CMK (cell line): ENCODE measurements around the gene SLC38A10.
A peak's percentile ranks its signal among the peaks of the same experiment; 100 is the strongest.

ENCODE experiments used
- DNase-seq: peaks from one replicate; pipeline ENCODE4 v3.0.0-alpha.2; 2010; ENCODE audit warnings: low read depth

SLC38A10 gene

GRCh38 chr17:81202318-81202717, 92.8 kb downstream of the SLC38A10 start:
- DNase-seq: no peak

DNA sequence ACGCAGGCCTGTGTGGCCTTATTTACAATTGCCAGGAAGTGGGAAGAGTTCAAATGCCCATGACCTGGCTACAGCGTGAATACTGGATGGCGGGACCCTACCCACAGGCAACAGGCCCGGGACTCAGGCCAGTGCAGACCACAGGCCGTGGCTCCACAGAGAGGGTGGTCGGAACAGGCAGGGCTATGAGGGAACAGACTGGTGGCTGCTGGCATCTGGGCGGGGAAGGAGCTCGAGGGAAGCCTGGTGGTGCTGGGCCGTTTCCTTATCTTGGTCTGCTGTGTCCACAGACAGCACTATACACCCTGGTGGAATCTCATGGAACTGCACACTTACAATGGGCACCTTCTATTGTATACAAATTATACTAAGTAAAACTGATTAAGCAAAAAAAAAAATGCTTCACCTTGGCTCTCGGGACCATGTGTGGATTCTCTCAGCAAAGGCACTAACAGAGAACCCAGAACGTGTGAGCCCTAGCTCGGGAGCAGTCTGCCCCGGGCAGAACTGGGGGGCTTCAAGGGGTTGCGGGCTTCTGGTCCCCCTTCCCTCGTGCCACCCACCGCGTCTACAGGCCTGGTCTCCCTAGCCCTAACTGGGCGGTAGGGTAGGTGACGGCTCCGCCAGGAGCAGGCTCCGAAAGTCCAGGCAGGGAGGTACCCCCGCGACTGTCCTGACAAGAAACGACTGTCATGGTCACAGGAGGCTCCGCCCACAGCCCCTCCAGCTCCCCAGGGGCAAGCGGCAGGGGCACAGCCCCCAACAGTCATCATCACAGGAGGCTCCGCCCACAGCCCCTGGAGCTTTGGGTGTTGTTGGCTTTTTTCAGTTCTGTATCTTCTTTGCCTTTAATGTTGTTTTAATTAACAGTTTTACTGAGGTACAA, 94.2 kb downstream of the SLC38A10 start:
- DNase-seq: peak; percentile 68

DNA sequence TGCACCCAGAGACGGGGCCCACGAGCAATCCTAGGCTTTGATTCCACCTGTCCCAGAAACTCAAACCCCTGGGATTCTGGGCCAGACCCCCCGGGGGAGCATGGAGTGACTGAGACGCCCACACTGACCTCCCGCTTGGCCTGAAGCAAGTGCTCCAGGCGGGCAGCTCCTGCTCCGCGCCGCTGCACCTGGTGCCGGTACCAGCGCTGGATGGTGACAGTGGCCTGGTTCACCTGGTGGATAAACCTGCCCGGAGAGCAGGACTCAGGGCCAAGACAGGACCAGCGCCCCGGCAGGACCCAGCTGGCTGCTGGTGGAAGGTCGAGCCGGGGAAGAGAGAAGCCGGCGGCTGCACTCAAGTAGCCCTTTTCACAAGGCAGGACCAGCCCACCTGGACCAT, 94.9 kb downstream of the SLC38A10 start:
- no peak for DNase-seq

DNA sequence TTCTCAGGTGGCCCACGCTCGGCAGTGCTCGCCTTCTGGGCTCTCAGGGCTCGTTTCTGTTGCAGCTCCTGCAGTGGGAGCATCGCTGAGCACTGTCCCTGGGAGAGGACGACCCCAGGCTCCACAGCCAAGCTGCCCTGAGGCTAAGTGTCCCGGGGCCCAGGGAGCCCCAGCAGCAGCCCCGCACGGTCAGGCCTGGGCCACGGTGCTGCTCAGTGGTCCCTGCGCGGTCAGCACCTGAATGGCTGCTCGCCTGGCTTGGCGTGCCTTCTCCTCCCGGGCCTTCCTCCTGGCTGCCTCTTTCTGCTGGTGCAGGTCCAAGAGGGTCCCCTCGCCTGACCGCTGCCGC, 95.7 kb downstream of the SLC38A10 start:
- DNase-seq: no peak

DNA sequence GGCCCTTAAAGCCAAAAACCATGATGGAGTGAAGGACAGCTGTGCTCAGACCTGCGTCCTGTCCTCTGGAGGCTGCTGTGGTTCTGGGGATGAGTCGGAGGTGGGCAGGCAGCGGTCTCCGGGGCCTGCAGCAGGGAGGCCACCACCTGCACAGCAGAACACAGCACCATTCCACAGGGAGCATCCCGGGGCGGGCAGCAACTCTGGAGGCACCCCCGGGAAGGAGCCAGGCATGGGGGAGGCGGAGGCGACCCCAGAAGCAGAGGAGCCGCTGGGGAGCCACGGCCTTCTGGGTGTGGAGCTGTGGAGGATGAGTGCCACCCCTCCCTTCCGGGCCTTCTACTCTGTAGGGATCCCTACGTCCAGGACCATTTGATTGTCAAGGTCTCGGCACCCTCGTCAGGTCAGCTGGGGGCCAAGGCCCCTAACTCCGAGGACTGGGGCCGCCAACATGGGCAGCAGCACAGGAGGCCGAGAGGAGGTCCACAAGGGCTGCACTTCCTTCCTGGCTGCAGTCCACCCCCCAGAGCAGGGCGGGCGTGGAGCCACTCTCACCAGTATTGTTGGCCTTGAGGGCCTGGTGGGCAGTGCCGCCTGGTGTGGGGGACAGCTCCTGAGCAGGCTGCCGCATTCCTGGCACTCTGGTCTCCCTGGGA, 96.2 kb downstream of the SLC38A10 start:
- DNase-seq: no peak

GRCh38 chr17:81197831-81198490, 97.1 kb downstream of the SLC38A10 start:
- DNase-seq: no peak

DNA sequence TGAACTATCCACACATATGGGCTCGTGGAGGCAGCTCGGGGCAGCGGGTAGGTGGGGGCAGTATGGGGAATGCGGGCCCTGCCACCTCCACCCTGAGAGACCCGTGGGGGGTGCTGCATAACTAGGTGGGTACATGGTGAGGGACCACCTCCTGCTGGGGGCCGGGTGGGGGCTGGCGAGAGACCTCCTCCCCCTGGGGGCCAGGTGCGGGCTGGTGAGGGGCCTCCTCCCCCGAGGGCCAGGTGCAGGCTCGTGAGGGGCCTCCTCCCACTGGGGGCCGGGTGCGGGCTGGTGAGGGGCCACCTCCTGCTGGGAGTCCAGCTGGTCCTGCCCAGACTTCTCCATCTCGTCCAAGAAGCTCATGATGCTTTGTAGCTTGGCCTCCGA, 97.7 kb downstream of the SLC38A10 start:
- DNase-seq: no peak

- no peak for DNase-seq
Observed at GRCh38 chr17:81196505-81197408, 98.3 kb downstream of the SLC38A10 start.

- DNase-seq: no peak
Observed at GRCh38 chr17:81195941-81196495, 99.1 kb downstream of the SLC38A10 start.
